ENCODE data around the gene TMED9. TPM values are rescaled to one million over a fixed set of nuclear protein-coding genes. Genes with fewer than 3 reads are reported as not detected.
"Not testable (repeated sequence)": the region's sequence is repeated elsewhere in the genome, so short reads cannot be mapped to it uniquely, and the experiment has no call there.

Gene TMED9
- total and polyA plus RNA-seq, 2 of the 4 experiments (the other 2 are of a cell fraction): 123 to 357 TPM

DNA sequence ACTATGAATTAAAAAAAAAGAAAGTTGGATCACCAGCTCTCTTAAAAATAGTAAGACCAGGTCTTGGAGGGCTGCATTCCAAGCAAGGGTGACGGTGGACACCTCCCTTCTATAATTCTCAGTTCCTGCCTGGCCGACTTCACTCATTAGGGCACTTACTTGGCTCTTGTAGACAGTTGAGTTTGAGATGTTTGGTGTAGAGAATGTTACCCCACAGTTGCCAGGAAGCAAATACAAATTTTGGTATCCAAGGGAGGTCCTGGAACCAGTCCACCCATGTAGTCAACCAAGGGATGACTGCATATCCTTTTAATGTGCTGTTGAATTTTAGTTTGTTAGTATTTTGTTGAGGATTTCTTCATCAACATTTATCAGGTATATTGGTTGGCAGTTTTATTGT lies 28.6 kb downstream of the TMED9 start:
- Histone ChIP-seq H3K9ac (ENCODE audit: low read depth, low read length) (no peak overlapping the region), H3K36me3 (ENCODE audit: control insufficient read depth, insufficient read depth, low read length) (peaks cover 19% of the 10 kb centered on the region), H3K4ac (ENCODE audit: low read depth, low read length) (no peak overlapping the region), H3K4me2 (ENCODE audit: low read depth, low read length) (no peak overlapping the region), H4K5ac (ENCODE audit: low read depth, low read length) (no peak overlapping the region), H2AFZ (replicated peaks; ENCODE audit: low read length, poor library complexity) (no peak overlapping the region), H2BK20ac (ENCODE audit: low read depth, low read length) (no peak overlapping the region), H3K56ac (ENCODE audit: extremely low read depth, insufficient read depth, low read length) (no peak overlapping the region), H2BK5ac (ENCODE audit: low read depth, low read length, poor library complexity, severe bottlenecking) (no peak overlapping the region), H3K27me3 (ENCODE audit: control insufficient read depth, insufficient read depth, low read length) (no peaks in the 10 kb centered on the region), H4K8ac (ENCODE audit: low read depth in 2 of 2, low read length in 2 of 2) (no peak overlapping the region), H3K18ac (ENCODE audit: low read depth, low read length) (no peak overlapping the region), H2BK120ac (ENCODE audit: low read depth, low read length) (no peak overlapping the region), H3K9me3 (ENCODE audit: control insufficient read depth, insufficient read depth, low read length) (no peaks in the 10 kb centered on the region), H4K91ac (ENCODE audit: insufficient read depth, low read depth, low read length) (no peak overlapping the region), H4K20me1 (ENCODE audit: insufficient read depth, low read length) (no peaks in the 10 kb centered on the region), H3K23ac (ENCODE audit: low read depth, low read length) (no peak overlapping the region), H2BK15ac (ENCODE audit: low read depth, low read length) (no peak overlapping the region), H2AK5ac (ENCODE audit: low read depth, low read length) (no peak overlapping the region), H3K9me1 (ENCODE audit: insufficient read depth, low read length) (no peaks in the 10 kb centered on the region), H2AK9ac (replicated peaks; ENCODE audit: low read depth, low read length, poor library complexity) (no peak overlapping the region), H3K14ac (replicated peaks; ENCODE audit: low read depth, low read length) (no peak overlapping the region), H3K4me1 (ENCODE audit: control insufficient read depth, insufficient read depth, low read length) (no peaks in the 10 kb centered on the region), H3K27ac (ENCODE audit: insufficient read depth, low read length) (no peak overlapping the region), H3K4me3 (ENCODE audit: insufficient read depth, low read depth, low read length) (no peak overlapping the region), H3K79me1 (ENCODE audit: low read depth in 1 of 2, low read length in 2 of 2) (no peaks in the 10 kb centered on the region)
- dilution Hi-C loops (cut with HindIII; ENCODE audit: low sequenced_read_pairs, unreplicated experiment) (no loop called here), intact Hi-C loops (cut with micrococcal nuclease) (no loop called here), in situ Hi-C loops (cut with MboI; ENCODE audit: low sequenced_read_pairs) (loop anchor here (25.0 kb wide), 1 partner anchor 442 kb away; no protein-coding TSS in a partner anchor)
- ChIA-PET CTCF (no interaction called here), POLR2A (ENCODE audit: unreplicated experiment) (no interaction called here)
- no CpG with 5 or more reads among the region's 2 CpGs for whole genome bisulfite sequencing, 2 experiments (ENCODE audit: extremely low coverage in 2 of 2, insufficient read length in 1 of 2)
- BruUV-seq (replicated peaks): no TSS peak
- no peak for TF ChIP-seq SMC3 (IDR thresholded peaks at IDR 0.05; ENCODE audit: low read depth, low read length)
- TF ChIP-seq RFX5 (IDR thresholded peaks at IDR 0.05; ENCODE audit: low read depth, low read length): no peak
- TF ChIP-seq MAZ (IDR thresholded peaks at IDR 0.05; ENCODE audit: borderline replicate concordance, low read depth, low read length): no peak
- ATAC-seq (ENCODE audit: low read depth) (no peak), DNase-seq (no peak)

- WGBS, 2 experiments (ENCODE audit: extremely low coverage in 2 of 2, insufficient read length in 1 of 2): no CpG with 5 or more reads among the region's 10 CpGs
- H3K79me1 ChIP-seq (ENCODE audit: low read depth in 1 of 2, low read length in 2 of 2); H2BK5ac ChIP-seq (ENCODE audit: low read depth, low read length, poor library complexity, severe bottlenecking); H3K4me3 ChIP-seq (ENCODE audit: insufficient read depth, low read depth, low read length); H3K56ac ChIP-seq (ENCODE audit: extremely low read depth, insufficient read depth, low read length); H2BK20ac ChIP-seq (ENCODE audit: low read depth, low read length); H4K5ac ChIP-seq (ENCODE audit: low read depth, low read length); H3K27me3 ChIP-seq (ENCODE audit: control insufficient read depth, insufficient read depth, low read length); H4K8ac ChIP-seq (ENCODE audit: low read depth in 2 of 2, low read length in 2 of 2); H4K20me1 ChIP-seq (ENCODE audit: insufficient read depth, low read length); H3K4me1 ChIP-seq (ENCODE audit: control insufficient read depth, insufficient read depth, low read length); H3K9me3 ChIP-seq (ENCODE audit: control insufficient read depth, insufficient read depth, low read length); H3K4ac ChIP-seq (ENCODE audit: low read depth, low read length); dilution Hi-C loops (cut with HindIII; ENCODE audit: low sequenced_read_pairs, unreplicated experiment); H3K14ac ChIP-seq (replicated peaks; ENCODE audit: low read depth, low read length); H3K18ac ChIP-seq (ENCODE audit: low read depth, low read length); H2BK120ac ChIP-seq (ENCODE audit: low read depth, low read length); H4K91ac ChIP-seq (ENCODE audit: insufficient read depth, low read depth, low read length); BruUV-seq (replicated peaks); H3K23ac ChIP-seq (ENCODE audit: low read depth, low read length); POLR2A ChIA-PET (ENCODE audit: unreplicated experiment); ATAC-seq (ENCODE audit: low read depth); H2AK5ac ChIP-seq (ENCODE audit: low read depth, low read length); H2AK9ac ChIP-seq (replicated peaks; ENCODE audit: low read depth, low read length, poor library complexity); H3K4me2 ChIP-seq (ENCODE audit: low read depth, low read length); H3K27ac ChIP-seq (ENCODE audit: insufficient read depth, low read length); H2AFZ ChIP-seq (replicated peaks; ENCODE audit: low read length, poor library complexity); CTCF ChIA-PET; intact Hi-C loops (cut with micrococcal nuclease); DNase-seq; H3K36me3 ChIP-seq (ENCODE audit: control insufficient read depth, insufficient read depth, low read length); H2BK15ac ChIP-seq (ENCODE audit: low read depth, low read length); H3K9ac ChIP-seq (ENCODE audit: low read depth, low read length); H3K9me1 ChIP-seq (ENCODE audit: insufficient read depth, low read length): not testable (repeated sequence)
- in situ Hi-C loops (cut with MboI; ENCODE audit: low sequenced_read_pairs): loop anchor here (25.0 kb wide), 1 partner anchor 438 kb away; no protein-coding TSS in a partner anchor
Measured at GRCh38 chr5:177624172-177624571, 32.2 kb downstream of the TMED9 start.
